Fibroblast of mammary gland (primary cell): Measurements from ENCODE around the gene NR5A2.
A peak's percentile ranks its signal among the peaks of the same experiment; 100 is the strongest.

Experiments used
- DNase-seq: peaks from one replicate; pipeline ENCODE4 v3.0.0-alpha.2; 2010; ENCODE audit warnings: low read depth
- H3K4me3 ChIP-seq: 2 replicates; pipeline ENCODE4 v1.5.1; 2011; ENCODE audit warnings: low read depth, mild to moderate bottlenecking, low read length, moderate library complexity; ENCODE audit not compliant: control insufficient read depth
- CTCF ChIP-seq: conservative IDR thresholded peaks from 2 replicates; pipeline ENCODE4 v1.5.1; 2011; ENCODE audit warnings: low read depth, low read length, inconsistent platforms; ENCODE audit not compliant: control insufficient read depth, insufficient read depth

NR5A2 gene

GRCh38 chr1:200096774-200097173, 69.3 kb downstream of the NR5A2 start:
- no peak for TF ChIP-seq CTCF
- no peak for DNase-seq
- no peak overlapping the region for H3K4me3 ChIP-seq

- peak; percentile 62 for DNase-seq
- no peak for TF ChIP-seq CTCF
- H3K4me3 ChIP-seq, result no peak overlapping the region
These were observed 71.5 kb downstream of the NR5A2 start for GRCh38 chr1:200099040-200099439.

GRCh38 chr1:200103966-200104583, 76.6 kb downstream of the NR5A2 start:
- no peak overlapping the region for H3K4me3 ChIP-seq
- no peak for DNase-seq
- no peak for TF ChIP-seq CTCF

- no peak for TF ChIP-seq CTCF
- no peak for DNase-seq
- no peak overlapping the region for H3K4me3 ChIP-seq
These were observed 79.5 kb downstream of the NR5A2 start for GRCh38 chr1:200107004-200107470.

GRCh38 chr1:200108659-200109058, 81.1 kb downstream of the NR5A2 start:
- no peak for DNase-seq

GRCh38 chr1:200112290-200112689, 84.8 kb downstream of the NR5A2 start:
- TF ChIP-seq CTCF, result no peak
- H3K4me3 ChIP-seq, result no peak overlapping the region
- DNase-seq, result no peak

More at GRCh38 chr1:200108659-200109058, 81.1 kb downstream of the NR5A2 start:
- H3K4me3 ChIP-seq, result no peak overlapping the region
- TF ChIP-seq CTCF, result no peak
